Measurements from ENCODE around the gene CDK5R2. TPM values are rescaled to one million over a fixed set of nuclear protein-coding genes. Genes with fewer than 3 reads are reported as not detected.
A peak's percentile ranks its signal among the peaks of the same experiment; 100 is the strongest.

CDK5R2 gene
- total RNA-seq, 1 donor from 2014 or later = not detected

DNA sequence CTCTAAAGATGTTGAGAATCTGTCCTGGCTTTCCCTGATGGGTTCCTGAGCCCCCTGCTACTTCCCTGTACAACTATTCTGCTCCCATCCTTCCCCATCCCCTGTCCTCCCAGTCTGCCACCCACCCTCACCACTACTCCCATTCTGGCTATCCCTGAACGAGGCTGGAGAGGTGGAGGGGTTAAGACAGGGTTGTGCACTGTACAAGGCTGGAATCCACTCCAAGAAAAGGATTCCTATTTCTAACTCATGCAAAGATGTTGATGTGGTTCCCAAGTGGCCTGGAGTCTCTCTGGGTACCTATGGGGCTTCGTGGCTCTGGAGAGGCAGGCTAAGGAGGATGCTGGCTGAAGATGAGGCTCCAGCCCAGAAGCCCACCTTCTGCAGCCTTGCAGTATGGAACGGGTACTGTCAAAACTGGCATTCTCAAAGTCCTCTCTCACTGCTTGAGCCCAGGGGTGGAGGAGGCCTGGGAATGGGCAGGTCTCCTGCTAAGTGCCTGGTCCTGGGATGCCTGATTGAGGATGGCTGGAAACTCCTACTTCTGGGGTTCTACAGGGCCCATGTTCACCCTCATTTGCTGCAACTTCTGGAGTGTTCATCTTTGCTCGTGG lies 26.8 kb downstream of the CDK5R2 start:
- DNase-seq (ENCODE audit: low spot score) = no peak

DNA sequence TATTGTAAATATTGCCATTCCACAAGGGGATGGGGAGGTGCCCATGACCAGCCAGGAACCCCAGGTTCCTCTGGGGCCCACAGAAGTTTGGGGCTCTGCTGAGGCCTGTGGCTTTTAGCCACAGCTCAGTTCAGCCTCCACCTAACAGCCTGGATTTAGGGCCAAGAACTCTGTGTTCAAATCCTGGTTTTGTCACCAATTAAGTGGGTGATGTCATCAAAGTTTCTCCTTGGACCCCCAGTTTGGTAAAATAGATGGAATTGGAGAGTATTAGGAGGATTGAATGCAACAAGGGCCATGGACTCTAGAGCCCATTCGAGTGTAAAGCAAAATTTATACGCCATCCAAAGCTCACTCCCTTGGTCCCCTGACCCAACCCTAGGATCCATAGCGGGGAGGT lies 28.7 kb downstream of the CDK5R2 start:
- no peak for DNase-seq (ENCODE audit: low spot score)

DNA sequence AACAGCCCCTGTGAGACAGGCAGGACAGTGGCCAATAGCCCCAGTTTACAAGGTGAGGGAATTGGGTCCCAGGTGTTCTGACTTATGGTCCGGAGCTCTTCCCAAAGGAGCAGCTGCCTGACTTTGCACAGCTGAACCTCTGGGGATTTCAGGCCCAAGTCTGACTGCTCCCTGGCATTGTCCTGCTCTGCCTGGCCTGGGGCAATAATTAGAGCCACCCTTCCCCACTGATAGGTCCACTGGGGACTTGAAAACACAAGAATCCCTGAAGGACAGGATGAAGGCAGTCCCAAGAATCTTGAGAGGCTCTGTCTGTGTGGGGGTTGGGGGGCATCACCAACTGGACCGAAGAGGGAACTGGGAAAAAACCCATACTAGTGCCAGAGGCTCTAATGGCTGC lies 29.2 kb downstream of the CDK5R2 start:
- DNase-seq (ENCODE audit: low spot score) = no peak

DNA sequence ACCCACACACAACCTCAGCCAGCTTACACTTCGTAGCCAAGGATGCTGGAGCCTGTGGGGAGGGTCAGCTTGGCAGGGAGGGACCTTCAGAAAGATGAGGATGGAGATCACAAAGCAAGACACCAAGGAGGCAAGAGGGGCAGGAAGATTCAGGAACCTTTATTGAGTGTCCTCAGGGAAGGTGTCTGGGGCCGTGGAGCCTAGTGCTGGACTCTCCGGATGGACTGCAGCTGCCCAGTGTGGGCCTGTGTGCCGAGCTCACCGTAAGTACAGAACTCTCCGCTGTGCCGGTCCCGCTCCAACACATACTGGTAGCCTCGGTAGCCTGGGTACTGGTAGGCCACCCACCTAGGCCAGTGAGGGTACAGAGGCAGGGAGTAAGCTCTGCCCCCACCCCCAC lies 30.6 kb downstream of the CDK5R2 start:
- no peak for DNase-seq (ENCODE audit: low spot score)

DNA sequence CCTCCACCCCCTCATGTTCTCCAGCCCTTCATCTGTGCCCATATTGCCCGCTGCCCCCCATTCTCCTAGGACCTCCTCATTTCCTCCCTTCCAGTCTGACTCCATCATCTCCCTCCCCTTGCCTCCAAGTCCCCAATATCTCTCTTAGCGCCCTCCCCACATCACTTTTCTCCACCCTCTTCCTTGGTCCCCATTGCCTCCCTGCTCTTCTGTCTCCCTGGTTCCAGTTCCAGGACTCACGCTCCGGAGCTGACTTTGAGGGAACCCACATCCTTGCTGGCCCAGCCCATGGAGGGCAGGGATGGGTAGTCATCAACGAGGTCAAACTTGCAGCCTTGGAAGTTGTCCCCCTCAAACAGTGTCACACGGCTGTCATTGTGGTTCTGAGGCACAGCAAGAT lies 31.1 kb downstream of the CDK5R2 start:
- DNase-seq (ENCODE audit: low spot score) = no peak

DNA sequence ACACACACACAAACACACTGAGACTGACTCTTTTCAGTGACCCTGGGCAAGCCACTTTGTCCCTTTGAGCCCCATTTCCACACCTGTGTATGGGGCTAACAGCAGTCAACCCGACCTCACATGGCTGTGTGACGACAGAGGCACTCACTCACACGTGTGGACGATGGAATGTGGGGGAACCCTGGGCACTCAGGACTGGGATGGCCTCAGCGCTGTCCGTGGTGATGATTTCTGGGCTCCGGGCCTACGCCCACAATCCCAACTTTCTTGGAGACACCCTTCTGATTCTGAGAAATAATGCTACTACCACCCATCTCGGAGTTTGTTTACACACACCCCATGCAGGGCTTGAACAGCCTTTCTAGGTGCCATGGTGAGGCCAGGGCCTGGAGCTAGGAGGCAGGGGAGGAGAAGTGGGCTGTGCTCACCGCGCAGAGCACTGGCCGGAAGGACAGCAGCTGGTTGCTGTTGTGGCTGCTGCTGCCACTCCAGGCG lies 32.3 kb downstream of the CDK5R2 start:
- no peak for DNase-seq (ENCODE audit: low spot score)

DNA sequence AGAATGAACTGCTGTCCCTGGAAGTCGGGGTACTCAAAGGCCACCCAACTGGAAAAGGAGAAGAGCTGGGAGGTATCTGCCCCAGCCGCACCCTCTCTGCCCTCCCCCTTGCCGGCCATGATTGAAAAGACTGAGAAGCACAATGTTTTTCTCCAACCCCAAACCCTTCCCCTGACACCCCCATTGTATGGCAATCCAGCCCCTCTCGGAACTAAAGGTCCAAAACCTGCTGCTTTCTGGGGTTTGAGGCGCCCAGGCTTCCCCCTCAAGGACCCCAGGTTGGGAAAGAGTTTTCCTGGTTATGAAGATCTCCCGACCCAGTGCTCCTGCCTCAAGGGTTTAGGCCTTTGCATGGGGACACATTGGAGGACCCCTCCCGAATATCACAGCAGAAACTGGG lies 32.7 kb downstream of the CDK5R2 start:
- no peak for DNase-seq (ENCODE audit: low spot score)

DNA sequence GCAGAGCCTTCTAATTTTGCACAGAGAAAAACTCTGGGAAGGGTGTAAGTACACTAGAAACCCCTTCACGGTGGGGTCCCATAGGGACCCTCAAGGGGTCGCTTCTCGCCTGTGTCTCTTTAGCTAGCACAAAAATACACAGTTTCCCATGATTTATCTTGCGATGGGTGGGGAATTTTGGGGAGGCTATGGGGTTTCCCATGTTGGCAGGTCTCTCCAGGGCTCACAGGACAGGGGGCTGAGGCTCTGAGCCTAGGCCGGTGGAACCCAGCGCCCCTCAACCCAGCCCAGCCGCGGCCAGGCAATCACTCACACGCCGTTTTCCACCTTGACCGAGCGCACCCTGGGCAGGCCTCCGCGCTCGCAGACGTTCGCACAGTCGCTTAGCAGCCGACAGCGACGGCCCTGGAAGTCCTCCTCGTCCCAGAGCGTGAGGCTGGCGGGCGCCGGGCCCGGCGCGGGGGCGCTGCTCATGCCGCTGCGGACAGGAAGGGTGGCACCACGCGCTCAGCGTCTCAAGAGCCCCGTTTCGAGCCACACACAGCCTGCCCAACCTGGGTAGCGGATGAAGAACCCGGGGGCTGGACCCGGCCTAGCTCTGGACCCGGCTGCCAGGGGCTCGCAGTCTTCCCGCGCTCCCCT lies 33.4 kb downstream of the CDK5R2 start:
- DNase-seq (ENCODE audit: low spot score) = no peak

DNA sequence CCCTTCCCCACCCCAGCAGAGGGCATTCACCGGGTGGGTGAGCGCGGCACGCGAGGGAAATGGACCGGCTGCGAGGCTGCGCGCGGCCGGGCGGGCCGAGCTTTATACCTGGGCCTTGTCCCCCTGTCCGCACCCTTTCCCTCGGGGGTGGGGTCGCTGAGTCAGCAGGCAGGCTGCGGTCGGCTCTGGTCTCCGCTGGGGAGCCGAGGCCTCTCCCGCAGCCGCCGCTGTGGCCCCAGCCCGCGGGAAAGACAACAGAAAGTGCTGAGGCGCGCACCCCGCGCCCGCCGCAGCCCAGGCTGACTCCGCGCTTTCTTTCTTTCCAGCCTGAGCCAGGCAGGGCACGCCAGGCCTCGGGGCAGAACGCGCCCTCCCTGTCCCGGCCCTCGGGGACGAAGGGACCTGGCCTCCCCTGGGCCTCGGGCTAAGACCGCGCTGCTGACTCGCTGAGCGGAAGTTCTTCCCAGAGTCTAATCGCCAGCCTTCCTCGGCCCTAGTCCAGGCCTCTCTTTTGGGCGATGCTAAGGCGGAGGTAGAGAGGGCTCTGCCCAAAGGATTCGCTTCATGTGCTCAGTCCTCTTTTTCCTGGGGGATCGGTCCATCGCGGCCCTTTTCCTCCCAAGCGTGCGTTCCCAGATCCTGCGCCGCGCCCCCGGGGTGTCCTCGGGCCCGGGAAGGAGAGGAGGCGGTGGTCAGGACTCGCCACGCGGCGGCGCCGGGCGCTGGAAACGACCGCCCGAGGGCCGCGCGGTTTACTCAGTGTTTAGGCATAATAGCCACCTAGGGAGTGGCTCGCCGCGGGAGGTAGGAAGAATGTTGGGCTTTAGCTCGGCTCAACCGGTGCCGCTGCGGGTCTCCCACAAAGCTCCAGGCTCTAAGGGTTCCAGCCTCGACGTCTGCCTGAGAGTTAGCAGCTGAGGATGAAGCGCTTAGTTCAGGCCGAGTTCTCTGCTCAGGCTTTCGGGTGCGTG lies 34.2 kb downstream of the CDK5R2 start, which contains the start of gene CRYBA2:
Gene CRYBA2 (minus strand): TSS at position 78 of the 971 bp plus-strand sequence. CDS start 246 bp downstream, outside the sequence.
- DNase-seq (ENCODE audit: low spot score) = no peak

DNA sequence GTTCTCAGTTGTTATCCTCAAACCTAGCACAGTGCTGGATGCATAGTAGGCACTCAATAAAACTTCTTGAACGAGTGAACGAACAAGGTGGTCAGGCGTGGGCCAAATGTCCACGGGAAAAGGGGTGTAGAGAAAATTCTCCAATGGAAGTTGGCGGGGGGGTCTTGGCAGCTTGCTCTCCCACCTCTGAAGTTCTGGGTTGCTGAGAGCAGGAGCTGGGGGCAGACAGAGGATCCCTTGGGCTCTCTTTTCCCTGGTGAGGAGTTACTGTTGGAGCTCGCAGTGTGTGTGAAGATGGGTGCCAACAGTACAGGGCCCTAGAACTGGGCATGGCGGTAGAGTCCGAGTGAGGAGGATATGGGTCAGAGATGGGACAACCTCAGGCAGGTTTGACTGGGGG lies 36.1 kb downstream of the CDK5R2 start:
- no peak for DNase-seq (ENCODE audit: low spot score)

DNA sequence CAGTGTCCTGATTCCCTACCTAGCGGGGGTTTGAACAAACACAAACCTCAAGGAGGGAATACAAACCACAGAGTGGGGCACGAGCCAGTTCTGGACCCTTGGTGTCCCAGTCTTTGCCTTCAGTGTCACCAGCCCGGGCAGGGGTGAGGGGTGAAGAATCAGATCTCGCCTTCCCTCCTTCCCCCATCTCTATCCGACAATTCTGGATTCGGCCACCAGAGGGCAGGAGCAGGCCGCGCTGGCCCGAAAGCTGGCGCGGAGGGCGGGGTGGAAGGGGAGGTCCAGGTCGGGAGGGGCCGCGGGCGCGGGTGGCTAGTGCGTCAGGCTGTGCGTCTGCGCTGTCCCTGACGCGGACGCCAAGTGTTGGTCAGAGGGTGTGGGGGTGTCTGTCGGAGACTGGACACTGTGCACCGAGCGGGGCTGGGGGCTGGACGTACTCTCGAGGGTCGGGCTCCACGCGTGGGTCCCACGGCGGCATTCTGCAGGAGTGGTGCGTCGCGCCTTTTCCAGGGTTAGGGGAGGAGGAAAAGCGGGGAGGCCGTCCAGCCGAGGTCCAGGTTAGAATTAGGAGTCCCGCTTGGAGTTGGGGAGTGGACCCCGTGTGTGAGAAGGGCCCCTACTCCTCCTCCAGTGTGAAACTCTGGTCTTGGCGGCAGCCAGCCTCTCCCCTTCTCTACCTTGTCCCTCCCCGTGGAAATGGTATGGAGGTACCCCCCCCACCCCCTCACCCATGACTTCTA lies 36.7 kb downstream of the CDK5R2 start:
- peak; percentile 82 for DNase-seq (ENCODE audit: low spot score)

DNA sequence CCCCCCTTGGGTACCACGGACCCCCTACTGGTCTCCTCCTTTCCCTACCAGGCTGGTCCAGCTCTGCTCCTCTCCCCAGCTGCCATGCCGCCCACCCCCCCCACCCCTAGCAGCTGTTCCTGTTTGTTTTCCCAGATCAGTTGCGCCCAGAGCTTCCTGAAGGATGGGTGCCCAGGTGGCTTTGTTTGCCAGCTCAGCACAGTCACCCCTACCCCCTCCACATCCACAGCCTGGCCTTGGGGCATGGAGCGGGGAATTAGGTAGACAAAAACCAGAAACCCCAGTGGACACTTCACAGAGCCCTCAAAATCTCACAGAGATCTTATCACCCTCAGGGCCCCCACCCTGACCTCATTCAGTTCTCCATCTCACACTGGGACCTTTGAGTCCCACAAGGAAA lies 37.5 kb downstream of the CDK5R2 start:
- DNase-seq (ENCODE audit: low spot score) = no peak

DNA sequence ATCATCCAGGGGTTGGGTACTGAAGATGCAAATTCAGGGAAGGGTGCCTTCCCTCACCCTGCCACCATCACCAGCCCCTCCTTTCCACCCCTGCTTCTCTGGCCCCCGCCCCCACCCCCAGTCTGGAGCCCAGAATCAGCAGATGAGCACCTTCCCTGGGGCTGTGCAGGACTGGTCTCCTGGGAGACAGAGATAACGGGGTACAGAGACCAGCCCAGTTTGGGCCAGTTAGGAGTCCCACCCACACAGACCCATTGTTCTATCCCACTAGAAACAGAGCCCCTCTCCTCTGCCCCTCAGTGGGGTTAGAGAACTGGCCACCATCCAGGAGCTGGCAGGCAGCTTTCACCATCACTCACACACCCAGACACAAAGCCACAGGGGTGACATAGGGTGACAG lies 38.3 kb downstream of the CDK5R2 start:
- no peak for DNase-seq (ENCODE audit: low spot score)

DNA sequence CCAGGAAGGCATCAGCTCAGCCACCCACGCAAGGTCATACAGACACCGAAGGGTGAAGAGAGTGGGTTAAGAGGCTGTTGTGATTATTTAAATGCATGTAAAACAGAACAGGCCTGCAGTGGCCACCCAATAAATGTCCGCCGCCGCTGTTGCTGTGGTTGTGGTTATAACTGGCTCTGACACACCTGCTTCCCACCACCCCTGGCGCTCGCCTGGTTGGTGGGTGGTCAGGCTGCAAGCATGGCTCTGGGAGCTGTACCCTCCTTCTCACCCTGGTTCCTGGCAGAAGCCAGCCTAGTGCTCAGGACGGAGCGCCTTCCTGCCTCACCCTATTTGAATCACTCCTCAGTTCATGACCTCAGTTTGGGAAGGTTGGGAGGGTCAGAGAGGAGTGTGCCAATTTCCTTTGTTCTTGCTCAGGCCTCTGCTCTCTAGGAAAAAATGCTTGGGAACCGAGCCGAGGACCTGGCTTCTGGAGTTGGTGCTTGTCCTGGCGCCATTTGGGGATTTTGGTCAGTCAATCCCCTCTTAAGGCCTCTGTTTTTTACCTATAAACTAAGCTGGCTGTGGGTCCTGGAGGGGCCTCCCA lies 39.0 kb downstream of the CDK5R2 start:
- no peak for DNase-seq (ENCODE audit: low spot score)

DNA sequence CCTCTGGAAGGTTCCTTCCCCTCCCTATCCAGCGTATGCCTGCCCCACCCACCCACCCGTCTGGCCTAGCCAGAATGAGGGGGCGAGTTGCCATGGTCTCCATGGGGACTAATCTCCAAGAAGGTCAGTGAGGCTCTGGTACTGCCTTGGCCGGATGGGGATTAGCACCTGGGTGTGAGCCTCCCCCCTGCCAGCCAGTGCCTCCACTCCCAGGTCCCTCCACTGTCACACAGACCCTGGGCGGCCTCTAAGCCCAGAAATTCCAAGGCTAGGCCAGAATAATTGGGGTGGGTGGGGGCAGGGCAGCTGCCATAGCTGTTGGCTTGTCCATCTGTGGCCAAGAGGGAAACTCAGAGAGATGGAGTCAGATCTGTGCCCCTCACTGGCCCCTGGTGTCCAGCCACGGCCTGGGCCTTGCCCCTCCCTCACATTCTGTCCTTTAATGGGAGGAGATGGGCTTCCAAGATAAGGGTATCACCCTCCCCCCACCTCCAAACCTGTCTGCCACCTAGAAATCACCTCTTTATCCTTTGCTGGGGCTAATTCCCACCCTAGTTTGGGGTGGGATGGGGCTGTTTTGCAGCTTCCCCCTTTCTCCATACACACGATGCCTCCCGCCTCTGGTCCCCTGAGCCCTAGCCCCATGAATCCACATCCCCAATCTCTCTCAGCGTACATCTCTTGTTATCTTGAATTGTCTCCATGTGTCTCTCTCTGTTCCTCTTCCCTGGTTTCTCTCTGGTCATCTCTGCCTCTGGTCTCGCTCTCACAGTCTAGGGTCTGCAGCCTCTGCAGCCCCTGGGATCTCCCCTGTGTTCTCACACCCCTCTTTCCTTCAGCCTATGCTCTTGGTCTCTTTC lies 39.8 kb downstream of the CDK5R2 start:
- DNase-seq (ENCODE audit: low spot score) = no peak

DNA sequence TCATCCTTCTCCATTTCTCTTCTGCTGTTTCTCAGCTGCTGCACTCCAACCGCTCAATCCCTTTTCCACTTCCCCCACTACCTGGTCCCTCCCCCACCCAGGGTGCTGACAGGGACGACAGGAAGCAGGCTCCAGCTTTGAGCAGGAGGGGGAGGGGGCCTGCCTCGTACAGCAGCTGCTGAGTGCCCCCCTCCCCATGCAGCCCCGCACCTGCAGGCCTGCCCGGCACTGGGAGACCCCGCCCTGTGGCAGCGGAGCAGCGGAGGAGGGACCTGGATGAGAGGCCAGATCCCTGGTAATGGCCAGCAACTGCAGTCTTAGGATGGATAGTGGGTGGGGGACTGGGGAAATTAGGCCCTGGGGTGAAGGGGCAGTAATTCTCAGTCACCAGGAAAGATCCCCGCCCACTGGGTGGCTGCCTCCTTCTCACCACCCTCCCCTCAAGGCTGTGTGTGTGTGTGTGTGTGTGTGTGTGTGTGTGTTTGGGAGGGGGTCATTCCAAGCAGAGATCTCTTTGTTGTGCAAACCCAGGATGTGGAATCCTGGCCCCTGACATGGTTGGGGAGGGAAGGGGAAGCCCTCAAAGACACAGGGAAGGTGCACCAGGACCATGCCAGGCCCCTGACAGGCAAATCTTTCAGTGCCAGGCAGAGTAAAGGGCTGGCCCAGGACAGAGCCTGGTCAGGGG lies 40.6 kb downstream of the CDK5R2 start:
- DNase-seq (ENCODE audit: low spot score) = no peak

DNA sequence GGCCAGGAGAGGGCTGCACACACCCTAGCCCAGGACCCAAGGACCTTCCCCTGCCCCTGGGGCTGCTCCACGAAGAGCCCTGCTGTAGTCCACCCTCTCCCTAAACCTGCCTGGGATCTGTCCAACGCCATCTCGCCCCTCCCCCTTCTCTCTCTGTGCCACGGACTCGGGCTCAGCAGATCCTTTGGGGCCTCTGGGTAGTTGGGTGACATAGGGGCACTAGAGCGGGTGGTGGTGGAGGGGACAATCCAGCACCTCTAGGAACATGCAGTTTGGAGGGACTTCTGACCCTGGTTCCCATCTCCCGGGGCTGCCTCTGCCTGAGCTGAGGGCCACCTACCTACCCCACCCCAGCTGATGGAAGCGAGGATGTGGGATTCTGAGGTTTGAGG lies 41.1 kb downstream of the CDK5R2 start:
- no peak for DNase-seq (ENCODE audit: low spot score)

DNA sequence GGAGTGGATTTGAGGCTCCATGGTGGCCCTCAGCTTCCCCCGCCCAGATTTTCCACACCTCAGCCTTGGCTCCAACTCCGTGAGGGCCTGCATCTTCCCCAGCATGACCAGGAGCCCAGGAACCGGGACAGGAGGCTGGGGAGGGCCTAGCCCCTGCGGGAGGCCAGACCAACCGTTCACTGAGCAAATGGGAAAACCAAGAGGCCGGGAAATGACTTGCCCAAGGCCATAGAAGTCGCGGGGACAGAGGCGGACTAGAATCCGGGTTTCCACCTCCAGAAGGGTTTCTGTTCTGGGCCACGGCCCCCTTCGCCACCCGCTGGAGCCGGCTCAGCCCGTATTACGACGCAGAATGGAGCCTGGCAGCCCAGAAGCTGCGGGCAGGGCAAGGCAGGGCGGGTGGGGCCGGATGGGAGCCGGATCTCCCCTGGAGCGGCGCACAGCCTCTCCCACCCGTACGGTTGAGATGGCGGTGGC lies 41.7 kb downstream of the CDK5R2 start:
- no peak for DNase-seq (ENCODE audit: low spot score)

DNA sequence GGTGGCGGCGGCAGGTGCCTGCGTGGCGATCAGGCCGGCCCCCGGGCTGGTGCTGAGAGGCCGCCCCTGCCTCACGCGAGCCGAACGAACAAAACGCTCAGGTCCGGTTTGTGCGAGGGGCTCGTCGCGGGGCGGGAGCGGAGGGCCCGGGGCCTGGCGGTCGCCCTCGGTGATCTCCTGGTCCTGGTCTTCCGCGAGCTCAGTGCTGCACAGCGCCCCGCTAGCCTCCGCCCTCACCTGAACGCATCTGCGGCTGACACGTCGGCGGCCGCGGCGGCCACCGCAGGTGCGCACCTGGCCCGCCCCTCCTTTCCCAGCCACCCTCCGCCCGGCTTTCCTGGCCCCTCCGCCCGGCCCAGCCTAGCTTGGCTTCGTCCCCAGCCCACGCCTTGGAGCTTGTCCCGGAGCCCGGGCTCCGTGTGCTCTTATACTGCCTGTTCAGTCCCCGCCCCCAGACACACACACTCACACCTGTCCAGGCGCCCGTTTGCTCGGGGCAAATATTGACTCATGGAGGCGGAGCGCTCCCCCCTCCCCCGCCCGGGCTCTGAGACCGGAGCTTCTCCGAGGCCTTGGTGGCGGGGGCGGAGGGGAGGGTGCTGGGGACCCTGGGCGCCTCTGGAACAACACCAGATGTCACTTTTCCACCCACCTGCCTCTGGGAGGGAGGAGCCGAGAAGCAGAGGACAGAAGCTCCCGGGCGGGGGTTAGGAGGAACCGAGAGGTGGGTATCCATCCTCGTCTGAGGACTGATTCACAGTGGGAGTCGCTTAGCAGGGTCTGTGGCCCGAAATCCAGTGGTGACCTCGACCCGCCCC lies 42.3 kb downstream of the CDK5R2 start:
- peak; percentile 61 for DNase-seq (ENCODE audit: low spot score)
